Stomach (tissue), 4 donors: Measurements from ENCODE around the gene IQSEC3.
"Not testable (repeated sequence)": the region's sequence is repeated elsewhere in the genome, so short reads cannot be mapped to it uniquely, and the experiment has no call there.

ENCODE experiments used
- EP300 ChIP-seq: sonication (generic); formaldehyde crosslinking; IDR thresholded peaks from one replicate; pipeline ENCODE4 v1.6.1; 2017; ENCODE audit warnings: antibody characterized with exemption
- POLR2A ChIP-seq, 4 donors: fragments of 450-650 bp; IDR thresholded peaks; one replicate each; pipeline ENCODE4 v1.6.1; 2016; ENCODE audit warnings: antibody characterized with exemption in 4 of 4, control low read depth in 2 of 4, mild to moderate bottlenecking in 1 of 4, moderate library complexity in 1 of 4
- TF ChIP-seq, protein P1 (sequence below), 7 experiments: fragments of 450-650 bp in 4 of 7; fragments of 200-600 bp in 3 of 7; sonication (generic) in 3 of 7; IDR thresholded peaks; one replicate each; pipeline ENCODE4 v1.5.1; 2016 to 2019; ENCODE audit warnings: antibody characterized with exemption in 7 of 7, control low read depth in 2 of 7, mild to moderate bottlenecking in 1 of 7

DNA sequence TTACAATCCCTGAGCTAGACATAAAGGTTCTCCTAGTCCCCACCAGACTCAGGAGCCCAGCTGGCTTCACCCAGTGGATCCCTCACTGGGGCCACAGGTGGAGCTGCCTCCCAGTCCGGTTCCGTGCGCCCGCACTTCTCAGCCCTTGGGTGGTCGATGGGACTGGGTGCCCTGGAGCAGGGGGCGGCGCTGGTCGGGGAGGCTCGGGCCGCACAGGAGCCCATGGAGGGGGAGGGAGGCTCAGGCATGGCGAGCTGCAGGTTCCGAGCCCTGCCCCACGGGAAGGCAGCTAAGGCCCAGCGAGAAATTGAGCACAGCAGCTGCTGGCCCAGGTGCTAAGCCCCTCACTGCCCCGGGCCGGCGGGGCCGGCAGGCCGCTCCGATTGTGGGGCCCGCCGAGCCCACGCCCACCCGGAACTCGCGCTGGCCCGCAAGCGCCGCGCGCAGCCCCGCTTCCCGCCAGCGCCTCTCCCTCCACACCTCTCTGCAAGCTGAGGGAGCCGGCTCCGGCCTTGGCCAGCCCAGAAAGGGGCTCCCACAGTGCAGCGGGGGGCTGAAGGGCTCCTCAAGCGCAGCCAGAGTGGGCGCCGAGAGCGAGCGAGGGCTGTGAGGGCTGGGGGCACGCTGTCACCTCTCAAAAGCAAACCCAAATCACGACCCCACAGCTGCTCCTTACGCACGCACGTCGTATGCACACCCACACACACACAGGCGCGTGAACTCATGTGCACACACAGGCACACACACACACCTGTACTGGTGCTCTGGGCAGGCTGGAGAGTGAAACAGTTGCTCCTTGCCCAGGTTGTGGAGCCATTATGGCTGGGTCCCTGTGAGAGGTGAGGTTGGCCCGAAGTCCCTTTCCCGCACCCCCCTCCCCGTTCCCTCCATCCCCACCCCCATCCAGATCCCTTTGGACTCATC is 121.7 kb downstream of the IQSEC3 start:
- not testable (repeated sequence) for TF ChIP-seq POLR2A (IDR thresholded peaks at IDR 0.05); EP300
- TF ChIP-seq, protein P1, sequence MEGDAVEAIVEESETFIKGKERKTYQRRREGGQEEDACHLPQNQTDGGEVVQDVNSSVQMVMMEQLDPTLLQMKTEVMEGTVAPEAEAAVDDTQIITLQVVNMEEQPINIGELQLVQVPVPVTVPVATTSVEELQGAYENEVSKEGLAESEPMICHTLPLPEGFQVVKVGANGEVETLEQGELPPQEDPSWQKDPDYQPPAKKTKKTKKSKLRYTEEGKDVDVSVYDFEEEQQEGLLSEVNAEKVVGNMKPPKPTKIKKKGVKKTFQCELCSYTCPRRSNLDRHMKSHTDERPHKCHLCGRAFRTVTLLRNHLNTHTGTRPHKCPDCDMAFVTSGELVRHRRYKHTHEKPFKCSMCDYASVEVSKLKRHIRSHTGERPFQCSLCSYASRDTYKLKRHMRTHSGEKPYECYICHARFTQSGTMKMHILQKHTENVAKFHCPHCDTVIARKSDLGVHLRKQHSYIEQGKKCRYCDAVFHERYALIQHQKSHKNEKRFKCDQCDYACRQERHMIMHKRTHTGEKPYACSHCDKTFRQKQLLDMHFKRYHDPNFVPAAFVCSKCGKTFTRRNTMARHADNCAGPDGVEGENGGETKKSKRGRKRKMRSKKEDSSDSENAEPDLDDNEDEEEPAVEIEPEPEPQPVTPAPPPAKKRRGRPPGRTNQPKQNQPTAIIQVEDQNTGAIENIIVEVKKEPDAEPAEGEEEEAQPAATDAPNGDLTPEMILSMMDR (IDR thresholded peaks at IDR 0.05): not testable (repeated sequence)
